Measurements from ENCODE around the gene MDFIC. TPM values are rescaled to one million over a fixed set of nuclear protein-coding genes. Genes with fewer than 3 reads are reported as not detected.

Gene MDFIC
- polyA plus RNA-seq, 1 of the 3 experiments (the other 2 are of a cell fraction), result 2.8 TPM

- CTCF ChIA-PET, result no interaction called here
- no peak overlapping the region for H3K4me2 ChIP-seq
- H2AFZ ChIP-seq (ENCODE audit: low read depth), result no peak overlapping the region
These were observed 46.7 kb upstream of the MDFIC start for GRCh38 chr7:114875186-114875585.

GRCh38 chr7:114879554-114879953, 42.3 kb upstream of the MDFIC start:
- Histone ChIP-seq H4K20me1 (ENCODE audit: insufficient read depth) (no peaks in the 10 kb centered on the region), H3K27ac (ENCODE audit: low read depth in 2 of 2, low read length in 1 of 2) (no peak overlapping the region), H3K9me2 (no peaks in the 10 kb centered on the region), H3K27me3 (ENCODE audit: insufficient read depth) (no peaks in the 10 kb centered on the region), H3K9me3 (no peaks in the 10 kb centered on the region), H3K4me1 (ENCODE audit: control insufficient read depth in 1 of 2, insufficient read depth in 2 of 2, low read depth in 1 of 2, low read length in 1 of 2) (no peaks in the 10 kb centered on the region), H3K36me3 (replicated peaks in 1 of 2; ENCODE audit: control insufficient read depth in 1 of 2, insufficient read depth in 2 of 2, low read length in 1 of 2) (no peaks in the 10 kb centered on the region), H3K4me3 (ENCODE audit: low read depth in 2 of 2, low read length in 1 of 2) (no peak overlapping the region), H3K9ac (no peak overlapping the region), H3K4me2 (no peak overlapping the region), H3F3A (replicated peaks; ENCODE audit: insufficient read depth) (no peaks in the 10 kb centered on the region), H3K79me2 (ENCODE audit: insufficient read depth) (no peaks in the 10 kb centered on the region; the same call in 1 of the 2 replicates), H2AFZ (ENCODE audit: low read depth) (no peak overlapping the region)
- no peak for TF ChIP-seq PBX3 (IDR thresholded peaks at IDR 0.05)
- no peak for TF ChIP-seq IRF3 (IDR thresholded peaks at IDR 0.05; ENCODE audit: low read depth, low read length)
- TF ChIP-seq EZH2phosphoT487 (IDR thresholded peaks at IDR 0.05; ENCODE audit: borderline replicate concordance, low read depth), result no peak
- no peak for TF ChIP-seq MEF2A (IDR thresholded peaks at IDR 0.05; ENCODE audit: borderline replicate concordance, low read depth)
- no peak for TF ChIP-seq NFIC (IDR thresholded peaks at IDR 0.05; ENCODE audit: borderline replicate concordance)
- no peak for TF ChIP-seq REST (IDR thresholded peaks at IDR 0.05; ENCODE audit: low read depth, low read length)
- no peak for TF ChIP-seq MAX (IDR thresholded peaks at IDR 0.05; ENCODE audit: low read depth)
- no peak for TF ChIP-seq CTCF (IDR thresholded peaks at IDR 0.05)
- no peak for TF ChIP-seq SIN3A (IDR thresholded peaks at IDR 0.05; ENCODE audit: borderline replicate concordance, low read depth, low read length)
- TF ChIP-seq FOSL2 (IDR thresholded peaks at IDR 0.05; ENCODE audit: borderline replicate concordance, low read depth), result no peak
- TF ChIP-seq RAD21 (IDR thresholded peaks at IDR 0.05; ENCODE audit: low read length), result no peak
- CTCF ChIA-PET, result no interaction called here
- POLR2A ChIA-PET, result no interaction called here
- WGBS (ENCODE audit: low lambda C conversion rate), result 3% methylated on average over 1 of the region's 1 CpG
- DNase-seq, result no peak

More at GRCh38 chr7:114875186-114875585, 46.7 kb upstream of the MDFIC start:
- no peak for DNase-seq
- Histone ChIP-seq H3K9me3 (no peaks in the 10 kb centered on the region), H3K27ac (ENCODE audit: low read depth in 2 of 2, low read length in 1 of 2) (no peak overlapping the region), H3K9ac (no peak overlapping the region), H3K36me3 (replicated peaks in 1 of 2; ENCODE audit: control insufficient read depth in 1 of 2, insufficient read depth in 2 of 2, low read length in 1 of 2) (no peaks in the 10 kb centered on the region), H3K4me3 (ENCODE audit: low read depth in 2 of 2, low read length in 1 of 2) (no peak overlapping the region), H3F3A (replicated peaks; ENCODE audit: insufficient read depth) (no peaks in the 10 kb centered on the region), H3K4me1 (ENCODE audit: control insufficient read depth in 1 of 2, insufficient read depth in 2 of 2, low read depth in 1 of 2, low read length in 1 of 2) (no peaks in the 10 kb centered on the region), H3K9me2 (no peaks in the 10 kb centered on the region), H3K79me2 (ENCODE audit: insufficient read depth) (no peaks in the 10 kb centered on the region), H4K20me1 (ENCODE audit: insufficient read depth) (no peaks in the 10 kb centered on the region), H3K27me3 (ENCODE audit: insufficient read depth) (no peaks in the 10 kb centered on the region)
- no peak for TF ChIP-seq USF2 (IDR thresholded peaks at IDR 0.05; ENCODE audit: borderline replicate concordance, low read depth, low read length)
- TF ChIP-seq NFIC (IDR thresholded peaks at IDR 0.05; ENCODE audit: borderline replicate concordance), result no peak
- no peak for TF ChIP-seq FOSL2 (IDR thresholded peaks at IDR 0.05; ENCODE audit: borderline replicate concordance, low read depth)
- TF ChIP-seq POLR2AphosphoS5 (IDR thresholded peaks at IDR 0.05; ENCODE audit: low read depth, low read length), result no peak
- TF ChIP-seq TEAD4 (IDR thresholded peaks at IDR 0.05; ENCODE audit: borderline replicate concordance, insufficient read depth), result no peak
- POLR2A ChIA-PET, result no interaction called here
